CD4-positive, alpha-beta T cell treated with Interleukin-4 for 1 hour (primary cell): ENCODE results near the gene NUDT5.
A peak's percentile ranks its signal among the peaks of the same experiment; 100 is the strongest.
"Not testable (repeated sequence)": the region's sequence is repeated elsewhere in the genome, so short reads cannot be mapped to it uniquely, and the experiment has no call there.

Source experiments
- DNase-seq, 2 donors: peaks; one replicate each; pipeline ENCODE4 v3.0.0-alpha.2; 2020 to 2022

The NUDT5 gene

DNA sequence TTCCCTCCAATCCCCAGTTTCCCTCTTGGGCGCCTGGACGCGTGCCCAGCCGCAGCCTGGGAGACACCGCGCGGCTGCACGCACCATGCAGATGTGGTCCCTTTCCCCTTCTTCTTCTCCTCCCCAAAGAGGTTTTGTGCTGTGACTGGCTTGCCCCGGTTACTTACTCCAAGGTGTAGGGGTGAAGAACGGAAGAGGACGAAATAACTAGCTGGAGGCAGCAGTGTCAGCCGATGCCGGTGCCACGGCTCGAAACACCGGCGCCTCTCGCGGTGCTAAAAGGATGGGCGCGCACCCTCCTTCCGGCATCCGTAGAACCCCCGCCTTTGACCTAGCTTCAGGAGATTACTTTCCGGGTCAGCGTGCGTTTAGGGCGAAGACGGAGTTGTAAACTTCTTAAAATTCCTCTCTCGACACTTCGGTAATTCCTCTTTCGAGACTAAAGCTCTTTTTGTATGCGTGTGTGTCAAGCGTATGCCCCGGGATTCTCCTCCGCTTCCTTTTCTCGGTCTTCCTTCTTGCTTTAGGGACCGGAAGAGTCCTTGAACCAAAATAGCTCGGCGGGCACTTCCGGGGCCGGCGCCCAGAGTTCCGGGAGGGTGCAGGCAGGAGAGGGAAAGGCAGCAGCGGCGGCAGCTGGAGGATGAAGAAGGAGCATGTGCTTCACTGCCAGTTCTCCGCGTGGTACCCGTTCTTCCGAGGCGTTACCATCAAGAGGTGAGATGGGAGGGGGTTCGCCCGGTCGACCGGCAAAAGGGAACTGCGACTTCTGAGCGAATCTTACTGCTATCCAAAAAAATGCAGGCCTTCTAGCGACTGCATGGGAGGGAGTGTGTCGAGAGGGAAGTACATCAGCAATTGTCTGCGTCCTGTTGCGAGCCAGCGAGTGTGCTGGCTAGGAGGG, at the start of gene NUDT5, which contains the start of gene CDC123:
TSS of gene NUDT5 (minus strand) at position 289 of the 904 bp plus-strand sequence. CDS start 9,600 bp downstream, outside the sequence.
TSS of gene CDC123 (plus strand) at position 586 of the 904 bp plus-strand sequence. CDS start at position 644, 58 bp downstream.
- peak; percentile 84 to 87 for DNase-seq

DNA sequence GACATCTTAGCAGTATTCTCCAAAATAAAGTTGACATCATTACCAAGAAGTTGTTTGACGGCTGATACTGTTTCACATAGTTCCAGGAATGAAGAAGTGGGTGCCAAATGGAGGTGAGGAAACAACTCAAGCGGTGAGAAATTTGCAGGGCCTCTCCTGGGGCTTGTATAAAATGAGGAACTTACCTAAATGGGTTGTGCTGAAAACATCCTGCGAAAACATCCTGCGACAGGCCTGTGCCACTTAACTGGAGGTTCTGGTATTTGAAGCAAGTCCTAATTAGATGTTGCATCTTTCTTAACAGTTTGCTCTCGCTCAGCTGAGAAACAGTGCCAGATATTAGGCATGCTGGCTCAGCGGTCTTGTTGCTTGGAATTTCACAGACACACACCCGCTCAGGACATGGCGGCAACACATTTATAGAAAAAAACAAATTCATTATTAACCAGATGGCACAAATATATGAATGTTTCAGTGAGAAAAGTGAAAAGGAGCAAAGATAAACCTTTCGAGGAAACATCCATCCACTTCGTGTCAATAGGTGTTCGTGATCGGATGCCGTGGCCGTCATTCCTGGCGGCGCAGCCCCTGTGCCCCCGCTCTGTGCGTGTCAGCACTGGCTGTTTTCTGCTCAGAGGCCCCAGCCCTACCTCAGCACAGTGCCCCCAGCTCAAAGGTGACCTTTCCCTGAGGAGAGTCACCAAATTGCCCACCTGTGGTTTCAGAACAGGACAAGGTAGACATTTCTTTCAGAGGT, 48.4 kb upstream of the NUDT5 start:
- DNase-seq = peak in 1 of 2 donors; percentile 81

DNA sequence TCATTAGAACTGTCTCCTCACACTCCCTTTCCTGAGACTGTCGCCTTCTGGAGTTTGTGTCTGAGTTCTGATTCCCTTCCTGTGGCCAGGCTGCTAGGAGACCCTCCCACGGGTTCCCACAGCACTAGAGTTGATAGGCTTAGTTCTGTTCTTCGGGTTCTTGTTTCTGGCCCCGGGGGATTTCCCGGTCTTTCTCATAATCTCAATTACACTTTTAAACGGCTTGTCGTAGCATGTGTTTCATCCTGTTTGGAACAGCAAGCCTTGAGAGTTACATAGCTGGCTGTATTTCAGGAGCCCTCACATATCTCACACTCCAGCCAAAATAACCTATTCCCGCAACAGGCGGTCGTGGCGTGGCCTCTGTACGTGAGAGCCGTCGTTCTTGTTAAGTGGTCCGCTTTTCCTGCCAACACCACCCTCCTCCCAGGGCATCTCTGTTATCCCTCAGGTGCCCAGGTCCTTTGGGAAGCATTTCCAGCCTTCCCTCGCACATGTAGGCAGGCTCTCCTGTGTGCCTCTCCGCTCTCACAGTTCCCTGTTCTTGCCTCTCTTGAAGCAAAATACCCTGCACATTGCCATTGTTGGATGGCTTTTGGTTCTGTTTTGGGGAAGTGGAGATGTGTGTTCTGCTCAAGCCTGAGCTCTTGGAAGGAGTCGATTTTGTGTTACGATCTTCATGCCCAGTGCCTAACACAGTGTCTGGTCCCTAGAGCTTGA, 46.3 kb upstream of the NUDT5 start:
- DNase-seq = no peak

DNA sequence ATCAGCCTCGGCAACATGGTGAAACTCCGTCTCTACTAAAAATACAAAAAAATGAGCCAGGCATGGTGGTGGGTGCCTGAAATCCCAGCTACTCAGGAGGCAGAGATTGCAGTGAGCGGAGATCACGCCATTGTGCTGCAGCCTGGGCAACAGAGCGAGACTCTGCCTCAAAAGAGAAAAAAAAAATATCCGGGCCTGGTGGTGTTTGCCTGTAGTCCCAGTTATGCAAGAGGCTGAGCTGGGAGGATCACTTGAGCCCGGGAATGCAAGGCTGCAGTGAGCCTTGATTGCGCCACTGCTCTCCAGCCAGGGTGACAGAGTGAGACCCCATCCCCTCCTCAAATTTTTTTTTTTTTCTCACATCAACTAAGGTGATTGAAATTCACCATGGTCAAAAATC, 43.1 kb upstream of the NUDT5 start:
- no peak for DNase-seq

GRCh38 chr10:12237265-12238220, 41.9 kb upstream of the NUDT5 start:
- DNase-seq = no peak

GRCh38 chr10:12235796-12236195, 40.1 kb upstream of the NUDT5 start:
- DNase-seq = no peak

GRCh38 chr10:12235116-12235694, 39.5 kb upstream of the NUDT5 start:
- no peak for DNase-seq

DNA sequence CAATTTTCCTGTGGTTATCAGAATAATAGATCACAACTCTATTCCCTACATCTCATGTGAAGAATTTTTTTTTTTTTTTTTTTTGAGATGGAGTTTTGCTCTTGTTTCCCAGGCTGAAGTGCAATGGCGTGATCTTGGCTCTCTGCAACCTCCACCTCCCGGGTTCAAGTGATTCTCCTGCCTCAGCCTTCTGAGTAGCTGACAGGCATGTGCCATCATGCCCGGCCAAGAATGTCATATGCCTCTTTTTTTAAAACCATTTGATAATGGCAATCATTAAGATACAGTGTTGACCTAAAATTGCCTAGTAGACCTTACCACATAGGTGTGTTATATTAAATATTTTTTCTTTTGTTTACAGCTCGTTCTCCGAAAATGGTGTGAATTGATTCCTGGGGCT, 39.0 kb upstream of the NUDT5 start:
- not testable (repeated sequence) for DNase-seq

DNA sequence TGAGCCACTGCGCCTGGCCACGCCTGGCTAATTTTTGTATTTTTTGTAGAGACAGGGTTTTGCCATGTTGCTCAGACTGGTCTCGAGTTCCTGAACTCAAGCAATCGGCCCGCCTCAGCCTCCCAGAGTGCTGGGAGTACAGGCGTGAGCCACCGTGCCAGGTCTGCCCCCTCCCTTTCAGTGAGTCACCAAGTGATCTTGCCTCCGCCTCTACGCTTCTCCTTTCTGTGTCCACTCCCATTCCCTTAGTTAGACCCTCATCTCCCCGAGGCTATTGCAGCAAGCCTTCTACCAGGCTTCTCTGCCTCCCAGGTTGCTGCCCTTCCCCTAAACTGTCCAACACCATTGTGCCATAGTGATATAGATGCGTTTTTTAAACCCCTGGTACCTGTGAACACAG, 33.2 kb upstream of the NUDT5 start:
- no peak for DNase-seq

DNA sequence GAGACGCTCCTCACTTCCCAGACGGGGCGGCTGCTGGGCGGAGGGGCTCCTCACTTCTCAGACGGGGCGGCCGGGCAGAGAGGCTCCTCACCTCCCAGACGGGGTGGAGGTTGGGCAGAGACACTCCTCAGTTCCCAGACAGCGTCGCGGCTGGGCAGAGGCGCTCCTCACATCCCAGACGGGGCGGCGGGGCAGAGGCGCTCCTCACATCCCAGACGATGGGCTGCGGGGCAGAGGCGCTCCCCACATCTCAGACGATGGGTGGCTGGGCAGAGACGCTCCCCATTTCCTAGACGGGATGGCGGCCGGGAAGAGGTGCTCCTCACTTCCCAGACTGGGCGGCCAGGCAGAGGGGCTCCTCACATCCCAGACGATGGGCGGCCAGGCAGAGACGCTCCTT, 30.7 kb upstream of the NUDT5 start:
- DNase-seq = not testable (repeated sequence)

GRCh38 chr10:12225444-12225843, 29.8 kb upstream of the NUDT5 start:
- no peak for DNase-seq

- DNase-seq = no peak
Measured at GRCh38 chr10:12221323-12222298, 25.9 kb upstream of the NUDT5 start.

DNA sequence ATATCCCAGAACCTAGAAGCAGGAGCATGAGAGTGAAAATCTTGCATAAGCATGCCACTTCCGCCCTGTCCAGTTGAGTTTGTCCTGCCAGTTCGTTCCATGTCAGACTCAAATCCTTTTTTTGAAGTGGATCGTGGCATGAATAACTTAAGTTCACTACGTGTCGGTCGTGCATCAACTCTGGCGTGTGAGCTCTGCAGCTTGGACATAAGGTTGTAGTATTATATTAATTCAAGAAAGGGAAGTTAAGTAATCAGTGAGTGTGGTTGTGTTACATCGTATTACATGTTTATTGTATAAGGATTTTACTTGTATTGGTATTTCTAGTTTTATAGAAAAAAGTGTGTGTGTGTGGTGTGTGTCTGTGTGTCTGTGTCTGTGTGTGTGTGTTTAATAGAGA, 23.3 kb upstream of the NUDT5 start:
- no peak for DNase-seq

- peak in 1 of 2 donors; percentile 56 for DNase-seq
Measured at GRCh38 chr10:12214763-12215218, 19.1 kb upstream of the NUDT5 start.

DNA sequence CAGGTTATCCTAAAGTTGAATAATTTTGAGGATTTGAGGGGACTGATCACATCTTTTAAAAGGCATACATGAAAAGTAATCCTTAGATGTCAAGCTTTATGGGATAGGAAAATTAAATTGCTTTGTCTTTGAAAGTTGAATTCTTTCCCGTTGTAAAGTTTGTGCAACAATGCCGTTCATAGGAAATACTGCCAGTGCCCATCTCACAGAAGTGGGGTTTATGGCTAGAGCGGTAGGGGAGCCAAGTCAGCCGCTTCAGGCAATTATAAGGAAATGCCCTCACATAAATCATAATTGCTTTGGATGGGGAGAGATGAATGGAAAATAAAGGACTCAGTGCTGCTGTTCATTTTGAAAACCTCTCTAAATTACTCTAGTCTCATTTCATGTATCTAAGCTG, 18.4 kb upstream of the NUDT5 start:
- DNase-seq = no peak

DNA sequence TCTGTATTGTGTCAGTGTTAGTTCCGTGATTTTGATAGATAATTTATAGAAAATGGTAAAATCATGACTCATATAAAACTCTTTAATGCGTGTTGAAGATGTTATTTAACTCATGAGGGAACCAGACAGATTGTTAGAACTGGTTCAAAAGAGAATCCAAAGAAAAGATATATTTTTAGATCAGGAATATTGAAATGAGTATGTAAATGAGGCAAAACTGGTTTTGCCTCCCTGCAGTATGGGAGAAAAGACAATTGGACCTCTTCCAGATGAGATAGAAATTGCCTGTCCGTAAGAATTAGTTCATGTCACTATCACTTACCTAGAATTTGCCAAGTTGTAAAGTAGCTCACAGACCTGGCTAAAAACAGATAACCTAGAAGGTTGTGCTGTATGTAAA, 17.9 kb upstream of the NUDT5 start:
- DNase-seq = no peak

GRCh38 chr10:12212454-12212853, 16.8 kb upstream of the NUDT5 start:
- DNase-seq = no peak

GRCh38 chr10:12208460-12208859, 12.8 kb upstream of the NUDT5 start:
- no peak for DNase-seq

- no peak for DNase-seq
Measured at GRCh38 chr10:12207114-12207513, 11.4 kb upstream of the NUDT5 start.

DNA sequence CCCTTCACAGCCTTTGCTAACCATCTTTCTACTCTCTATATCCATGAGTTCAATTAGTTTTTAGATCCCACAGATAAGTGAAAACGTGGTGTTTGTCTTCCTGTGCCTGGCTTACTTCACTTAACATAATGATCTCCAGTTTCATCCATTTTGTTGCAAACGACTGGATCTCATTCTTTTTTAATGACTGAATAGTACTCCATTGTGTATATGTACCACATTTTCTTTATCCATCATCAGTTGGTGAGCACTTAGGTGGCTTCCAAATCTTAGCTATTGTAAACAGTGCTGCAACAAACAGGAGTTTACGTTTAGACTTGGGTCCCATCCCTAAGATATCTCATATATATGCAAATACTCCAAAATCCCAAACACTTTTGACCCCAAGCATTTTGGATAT, 9.4 kb upstream of the NUDT5 start:
- no peak for DNase-seq
